Right lobe of liver (tissue), 4 donors: ENCODE data around the gene PRND.

Experiments used
- CTCF ChIP-seq, 4 donors: fragments of 200-600 bp in 3 of 4; fragments of 450-650 bp in 1 of 4; IDR thresholded peaks; one replicate each; pipeline versions ENCODE4 v1.5.1 to v1.8.0; 2016 to 2022; ENCODE audit warnings: antibody characterized with exemption in 4 of 4, mild to moderate bottlenecking in 2 of 4
- POLR2A ChIP-seq: fragments of 450-650 bp; IDR thresholded peaks from one replicate; pipeline ENCODE4 v1.6.1; 2017; ENCODE audit warnings: antibody characterized with exemption, mild to moderate bottlenecking
- donor health status: DM: no; HTN: no; CAD: no.
- donor health status: DM: no; HTN: no; CAD: no.
- donor health status: DM: no; HTN: yes; CAD: no.

GRCh38 chr20:4763261-4763660 is 41.6 kb downstream of the PRND start:
- TF ChIP-seq CTCF (IDR thresholded peaks at IDR 0.05) (no peak), POLR2A (no peak)
